HTERT RPE-1 (cell line): ENCODE data around the gene ZBTB7B.

Experiments used
- in situ Hi-C: fragments of 300-500 bp; cut with MboI; formaldehyde crosslinking; loops from 4 replicates; pipeline ENCODE4 v1.14.3; 2020; ENCODE audit warnings: low sequenced_read_pairs

ZBTB7B gene

DNA sequence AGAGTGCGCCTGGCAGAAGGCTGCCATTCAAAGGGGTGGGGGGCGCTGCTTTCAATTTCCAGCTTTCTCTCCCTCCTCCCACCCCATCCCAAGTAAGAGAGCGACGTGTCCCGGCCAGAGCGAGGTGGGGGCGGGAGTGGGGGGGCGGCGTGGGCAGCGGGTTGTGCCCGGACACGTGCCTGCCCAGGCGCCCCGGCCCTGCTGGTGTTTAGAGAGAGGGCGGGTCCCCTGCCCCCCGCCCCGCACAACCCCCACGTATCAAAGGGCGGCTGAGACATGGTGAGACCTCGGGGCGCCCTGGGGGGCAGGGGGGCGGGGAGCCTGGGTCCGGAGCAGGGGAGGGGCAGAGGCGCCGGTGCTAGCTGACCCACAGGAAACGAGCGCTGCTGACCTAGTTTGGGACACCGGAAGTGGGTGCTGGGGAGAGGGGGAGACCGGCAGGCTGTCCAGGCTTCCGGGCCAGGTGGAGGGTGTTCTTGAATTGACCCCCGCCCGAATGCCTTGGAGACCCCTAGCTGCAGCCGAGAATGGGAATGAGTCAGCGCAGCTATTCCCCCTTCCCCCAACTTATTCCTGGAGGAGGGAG, 1.3 kb downstream of the ZBTB7B start:
- in situ Hi-C loops: no loop called here

GRCh38 chr1:155004352-155005075, 1.9 kb downstream of the ZBTB7B start:
- in situ Hi-C loops: no loop called here

GRCh38 chr1:155005076-155006011, 2.7 kb downstream of the ZBTB7B start:
- in situ Hi-C loops: no loop called here

GRCh38 chr1:155006601-155007101, 4.0 kb downstream of the ZBTB7B start:
- in situ Hi-C loops: no loop called here

DNA sequence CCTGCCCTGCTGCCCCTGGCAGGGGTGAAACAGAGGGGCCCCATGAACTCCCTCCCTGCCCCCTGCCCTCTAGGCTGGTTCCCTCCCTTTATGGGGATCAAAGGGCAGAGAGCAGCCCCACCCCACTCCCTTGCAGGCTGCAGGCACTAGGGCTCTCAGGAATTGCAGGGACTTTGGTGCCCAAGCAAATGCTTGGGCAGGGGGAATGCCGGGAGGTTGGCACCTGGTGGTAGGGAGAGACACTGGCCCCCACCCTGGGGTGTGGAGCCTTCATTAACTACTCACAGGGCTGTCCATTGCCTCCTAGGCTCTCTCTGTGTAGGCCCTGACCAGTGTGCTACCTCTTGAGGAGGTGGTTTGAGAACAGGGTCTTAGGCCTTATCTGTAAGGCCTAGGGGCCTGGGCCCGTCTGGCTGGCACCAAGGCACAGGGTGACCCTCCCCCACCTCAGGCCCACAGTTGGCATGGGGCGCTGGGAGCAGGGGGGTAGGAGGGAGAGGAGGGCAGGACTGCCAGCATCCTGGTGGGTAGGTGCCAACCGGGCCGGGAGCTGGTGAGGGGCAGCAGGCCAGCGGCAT, 4.7 kb downstream of the ZBTB7B start:
- in situ Hi-C loops: no loop called here

DNA sequence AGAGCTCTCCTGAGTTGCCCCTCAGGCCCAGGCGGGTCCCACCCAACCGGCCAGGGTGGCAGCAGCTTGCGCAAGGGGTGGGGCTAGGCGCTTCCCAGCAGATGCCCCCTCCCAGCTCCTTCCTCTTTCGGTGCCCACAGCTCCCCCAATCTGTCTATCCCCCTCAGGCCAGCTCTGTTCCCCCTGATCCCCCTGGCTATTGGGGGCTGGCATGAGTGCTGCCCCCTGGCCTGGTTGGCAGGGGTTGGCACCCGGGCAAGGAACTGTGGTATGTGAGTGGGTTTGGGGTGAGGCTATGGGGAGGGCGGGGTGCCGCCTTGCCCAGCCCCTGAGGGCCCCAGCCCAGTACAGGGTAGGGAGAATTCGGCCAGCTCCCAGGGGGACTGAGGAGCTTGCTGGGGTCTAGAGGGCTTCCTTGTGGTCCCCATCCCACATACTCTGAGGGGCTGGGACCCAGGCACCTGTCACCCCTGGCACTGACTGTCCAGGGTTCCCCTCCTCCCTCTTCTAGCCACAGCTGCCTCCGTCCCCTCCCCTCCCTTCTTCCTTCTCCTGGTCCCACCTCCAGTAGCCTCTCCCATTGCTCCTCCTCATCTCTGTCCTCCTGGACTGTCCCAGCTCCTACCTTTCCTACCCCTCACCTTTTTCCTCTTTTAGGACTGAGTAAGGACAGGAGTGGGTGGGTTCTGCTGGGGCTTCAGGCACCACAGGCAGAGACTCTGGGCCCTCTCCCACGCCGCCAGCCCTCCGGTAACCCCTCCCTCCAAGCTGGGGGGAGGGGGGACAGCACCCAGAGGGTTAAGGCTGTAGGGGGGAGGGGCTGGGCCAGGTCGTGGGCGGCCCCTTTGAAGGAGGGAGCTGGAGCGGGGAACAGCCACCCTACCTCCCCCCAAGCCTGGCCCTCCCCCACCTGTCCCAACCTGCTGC, 5.7 kb downstream of the ZBTB7B start:
- in situ Hi-C loops: no loop called here

- in situ Hi-C loops: no loop called here
Observed at GRCh38 chr1:155009221-155009711, 6.7 kb downstream of the ZBTB7B start.

- in situ Hi-C loops: no loop called here
Observed at GRCh38 chr1:155009742-155010141, 7.1 kb downstream of the ZBTB7B start.

DNA sequence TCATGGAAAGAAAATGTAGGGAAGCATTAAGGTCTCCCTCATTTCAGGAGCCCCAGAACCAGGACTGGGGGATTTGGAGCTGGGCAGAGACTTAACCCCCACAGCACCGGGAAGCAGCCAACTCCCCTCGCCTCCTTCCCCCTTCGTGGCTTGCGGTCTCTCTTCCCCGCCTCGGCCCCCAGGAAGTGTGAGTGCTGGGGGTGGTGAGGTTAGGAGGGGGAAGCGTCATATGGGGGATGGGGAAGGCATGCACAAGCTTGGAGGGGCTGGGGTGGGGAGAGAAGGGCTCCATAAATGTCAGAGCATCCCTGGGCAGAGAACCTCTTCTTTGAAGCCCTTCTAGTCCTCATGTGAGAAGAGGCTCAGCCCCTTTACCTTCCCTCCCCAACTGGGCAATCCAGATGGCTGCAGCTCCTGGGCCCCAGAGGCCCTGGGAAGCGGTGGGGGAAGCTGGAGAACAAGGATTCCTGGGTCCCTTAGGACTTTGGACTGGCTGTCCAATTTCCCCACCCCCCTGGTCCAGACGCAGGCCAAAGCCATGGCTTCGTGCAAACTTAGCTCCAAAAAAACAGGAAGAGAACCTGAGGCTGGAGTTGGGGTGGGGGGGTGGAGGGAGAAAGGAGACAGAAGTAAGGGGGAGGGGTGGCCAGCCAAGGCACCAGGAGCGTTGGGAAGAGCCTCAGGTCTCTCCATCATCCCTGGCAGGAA, 7.8 kb downstream of the ZBTB7B start:
- in situ Hi-C loops: no loop called here

DNA sequence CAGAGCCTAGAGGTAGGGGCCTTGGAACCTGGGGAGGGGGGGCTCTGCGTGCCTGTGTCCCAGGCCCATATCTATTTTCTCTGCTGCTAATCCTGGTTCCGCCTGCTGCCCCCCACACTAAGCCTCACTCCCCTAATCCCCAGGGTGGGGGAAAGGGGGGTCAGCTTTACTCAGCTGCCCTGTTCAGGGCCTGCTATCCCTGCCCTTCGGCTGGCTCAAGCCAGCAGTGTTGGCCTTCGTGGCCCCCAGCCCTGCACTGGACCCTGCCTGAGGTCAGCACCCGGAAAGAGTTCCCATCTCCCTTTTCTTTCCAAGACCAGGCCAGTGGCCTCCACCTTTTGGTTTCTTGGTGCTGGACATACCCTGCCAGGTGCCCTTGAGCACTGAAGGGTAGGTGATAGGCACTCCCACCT, 8.4 kb downstream of the ZBTB7B start:
- in situ Hi-C loops: no loop called here

DNA sequence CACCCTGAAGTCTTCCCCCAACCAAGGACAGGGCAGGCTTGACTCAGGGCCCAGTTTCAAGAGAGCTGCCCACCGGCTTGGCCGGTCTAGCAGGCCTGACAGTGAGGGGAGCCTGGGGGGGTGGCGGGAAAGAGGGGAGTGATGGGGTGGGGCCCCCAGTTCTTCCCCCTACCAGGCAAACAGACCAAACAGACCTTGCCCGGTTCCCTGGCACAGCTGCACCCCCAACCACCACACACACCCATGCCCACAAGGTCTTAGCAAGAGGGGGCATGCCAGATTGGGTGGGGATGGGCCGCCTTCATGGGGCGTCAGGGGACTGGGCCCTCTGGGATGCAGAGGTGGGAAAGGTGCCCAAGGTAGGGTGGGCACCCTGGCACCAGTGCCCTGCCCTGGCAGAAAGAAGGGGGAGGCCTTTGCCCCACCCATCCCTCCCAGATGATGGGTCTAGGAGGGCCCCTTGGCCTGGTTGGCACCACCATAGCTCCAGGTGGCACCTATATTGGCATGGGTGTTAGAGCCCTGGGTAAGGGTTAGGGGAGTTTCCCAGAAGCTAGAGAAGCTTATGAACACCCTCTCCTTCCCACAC, 8.9 kb downstream of the ZBTB7B start:
- in situ Hi-C loops: no loop called here

DNA sequence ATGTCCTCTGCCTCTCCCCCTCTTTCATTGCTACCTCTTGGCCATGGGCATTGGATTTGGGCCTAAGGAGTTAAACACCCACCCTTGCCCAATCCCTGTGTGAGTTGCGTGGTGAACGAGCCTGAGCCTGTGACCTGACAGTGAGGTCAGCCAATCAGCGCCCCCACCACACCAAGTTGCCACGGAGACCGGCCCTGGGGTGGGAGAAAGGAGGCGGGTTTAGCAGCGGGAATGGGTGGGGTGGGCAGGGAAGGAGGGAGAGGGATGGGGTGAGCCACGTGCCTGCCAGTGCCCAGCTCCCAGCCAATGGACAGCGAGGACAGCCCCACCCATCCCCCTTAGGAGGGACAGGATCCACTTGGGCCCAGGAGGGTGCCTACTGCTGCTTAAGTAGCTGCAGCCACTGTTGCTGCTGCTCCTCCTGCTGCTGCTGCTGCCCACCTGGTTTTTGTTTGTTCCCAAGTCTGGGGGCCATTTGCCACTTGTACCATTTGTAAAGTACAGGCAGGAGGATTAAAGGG, 9.5 kb downstream of the ZBTB7B start:
- in situ Hi-C loops: no loop called here

- in situ Hi-C loops: no loop called here
Observed at GRCh38 chr1:155012776-155013602, 10.4 kb downstream of the ZBTB7B start.

- in situ Hi-C loops: no loop called here
Observed at GRCh38 chr1:155013632-155014031, 11.0 kb downstream of the ZBTB7B start.

DNA sequence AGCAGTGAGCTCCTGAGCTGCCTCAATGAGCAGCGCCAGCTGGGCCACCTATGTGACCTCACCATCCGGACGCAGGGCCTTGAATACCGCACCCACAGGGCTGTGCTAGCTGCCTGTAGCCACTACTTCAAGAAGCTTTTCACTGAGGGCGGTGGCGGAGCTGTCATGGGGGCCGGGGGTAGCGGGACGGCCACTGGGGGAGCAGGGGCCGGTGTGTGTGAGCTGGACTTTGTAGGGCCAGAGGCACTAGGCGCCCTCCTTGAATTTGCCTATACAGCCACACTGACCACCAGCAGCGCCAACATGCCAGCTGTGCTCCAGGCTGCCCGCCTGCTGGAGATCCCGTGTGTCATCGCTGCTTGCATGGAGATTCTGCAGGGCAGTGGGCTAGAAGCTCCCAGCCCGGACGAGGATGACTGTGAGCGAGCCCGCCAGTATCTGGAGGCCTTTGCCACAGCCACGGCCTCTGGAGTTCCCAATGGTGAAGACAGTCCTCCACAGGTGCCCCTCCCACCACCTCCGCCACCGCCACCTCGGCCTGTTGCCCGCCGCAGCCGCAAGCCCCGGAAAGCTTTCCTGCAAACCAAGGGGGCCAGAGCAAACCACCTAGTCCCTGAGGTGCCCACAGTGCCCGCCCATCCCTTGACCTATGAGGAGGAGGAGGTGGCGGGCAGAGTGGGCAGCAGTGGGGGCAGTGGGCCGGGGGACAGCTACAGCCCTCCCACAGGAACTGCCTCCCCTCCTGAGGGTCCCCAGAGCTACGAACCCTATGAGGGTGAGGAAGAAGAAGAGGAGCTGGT, 12.3 kb downstream of the ZBTB7B start:
- in situ Hi-C loops: no loop called here

GRCh38 chr1:155015527-155016230, 13.1 kb downstream of the ZBTB7B start:
- in situ Hi-C loops: no loop called here
